ENCODE measurements around the gene VSX2. TPM values are rescaled to one million over a fixed set of nuclear protein-coding genes. Genes with fewer than 3 reads are reported as not detected.
A peak's percentile ranks its signal among the peaks of the same experiment; 100 is the strongest.

VSX2 gene
- not detected for total RNA-seq
- polyA plus RNA-seq = not detected
- long read RNA-seq, donor 1 = 0 reads
- long read RNA-seq, donor 2 = 0 reads
- long read RNA-seq, donor 3 = 0 reads
- long read RNA-seq, donor 4 = 0 reads
- long read RNA-seq, donor 5 = 0 reads
- long read RNA-seq, donor 6, partial matches to known transcripts = 65 of 65 reads
- long read RNA-seq, donor 6, other reads (novel, unspliced or antisense) = 0 of 65 reads
- long read RNA-seq, donor 7 = 0 reads
- long read RNA-seq, donor 8 = 0 reads
- long read RNA-seq, donor 9 = 0 reads
- long read RNA-seq, donor 10 = 0 reads

DNA sequence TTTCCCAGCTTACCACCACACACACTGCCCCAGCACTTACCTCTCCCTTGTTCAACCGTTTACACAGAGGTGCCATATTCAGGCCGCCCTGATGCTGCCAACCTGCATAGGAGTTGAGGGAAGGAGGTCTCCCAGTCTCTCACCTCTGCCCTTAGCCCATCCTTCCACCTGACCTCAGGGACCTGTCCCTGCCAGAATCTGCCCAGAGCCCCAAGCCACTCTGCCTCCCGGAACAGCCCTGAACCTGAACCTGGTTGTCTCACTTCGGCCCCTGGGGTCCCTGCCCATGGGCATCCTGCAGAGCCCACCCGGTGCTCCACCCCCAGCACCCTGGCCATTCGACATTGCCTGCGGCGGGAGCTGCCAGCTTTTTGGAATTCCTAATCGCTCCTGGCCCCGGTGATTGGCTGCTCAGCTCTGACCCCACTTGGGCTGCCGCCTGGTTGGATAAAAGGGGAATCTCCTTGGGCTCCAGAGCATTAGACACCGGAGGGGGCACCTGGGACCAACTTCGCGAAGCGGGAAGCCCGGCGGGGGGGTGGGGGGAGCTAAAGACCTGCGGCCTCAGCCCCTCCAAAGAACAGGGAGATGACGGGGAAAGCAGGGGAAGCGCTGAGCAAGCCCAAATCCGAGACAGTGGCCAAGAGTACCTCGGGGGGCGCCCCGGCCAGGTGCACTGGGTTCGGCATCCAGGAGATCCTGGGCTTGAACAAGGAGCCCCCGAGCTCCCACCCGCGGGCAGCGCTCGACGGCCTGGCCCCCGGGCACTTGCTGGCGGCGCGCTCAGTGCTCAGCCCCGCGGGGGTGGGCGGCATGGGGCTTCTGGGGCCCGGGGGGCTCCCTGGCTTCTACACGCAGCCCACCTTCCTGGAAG is at the start of gene VSX2:
VSX2 (plus strand) TSS at position 476 of the 874 bp plus-strand sequence; CDS start at position 589, 113 bp downstream.
- Histone ChIP-seq H3K9me3 (no peaks in the 10 kb centered on the region), H3K27ac (no peak within 1 kb of the TSS), H3K4me1 (peaks cover 24 to 34% (median 29%) of the 10 kb centered on the region in 4 donors), H3K27me3 (peaks cover 24 to 87% (median 67%) of the 10 kb centered on the region in 3 donors), H3K36me3 (no peaks in the 10 kb centered on the region), H3K4me3 (peak within 1 kb of the TSS; percentile 21 to 52 (median 30))
- DNase-seq = no peak
- 6 to 11% (median 9%) methylated on average over 31 to 40 of the region's 40 CpGs for WGBS, 5 donors
- intact Hi-C loops (cut with DNase I; ENCODE audit: low total_unique reads) = no loop called here
- no peak for TF ChIP-seq POLR2AphosphoS5 (IDR thresholded peaks at IDR 0.05)
- TF ChIP-seq POLR2A (IDR thresholded peaks at IDR 0.05) = no peak
- TF ChIP-seq, protein P1, sequence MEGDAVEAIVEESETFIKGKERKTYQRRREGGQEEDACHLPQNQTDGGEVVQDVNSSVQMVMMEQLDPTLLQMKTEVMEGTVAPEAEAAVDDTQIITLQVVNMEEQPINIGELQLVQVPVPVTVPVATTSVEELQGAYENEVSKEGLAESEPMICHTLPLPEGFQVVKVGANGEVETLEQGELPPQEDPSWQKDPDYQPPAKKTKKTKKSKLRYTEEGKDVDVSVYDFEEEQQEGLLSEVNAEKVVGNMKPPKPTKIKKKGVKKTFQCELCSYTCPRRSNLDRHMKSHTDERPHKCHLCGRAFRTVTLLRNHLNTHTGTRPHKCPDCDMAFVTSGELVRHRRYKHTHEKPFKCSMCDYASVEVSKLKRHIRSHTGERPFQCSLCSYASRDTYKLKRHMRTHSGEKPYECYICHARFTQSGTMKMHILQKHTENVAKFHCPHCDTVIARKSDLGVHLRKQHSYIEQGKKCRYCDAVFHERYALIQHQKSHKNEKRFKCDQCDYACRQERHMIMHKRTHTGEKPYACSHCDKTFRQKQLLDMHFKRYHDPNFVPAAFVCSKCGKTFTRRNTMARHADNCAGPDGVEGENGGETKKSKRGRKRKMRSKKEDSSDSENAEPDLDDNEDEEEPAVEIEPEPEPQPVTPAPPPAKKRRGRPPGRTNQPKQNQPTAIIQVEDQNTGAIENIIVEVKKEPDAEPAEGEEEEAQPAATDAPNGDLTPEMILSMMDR (IDR thresholded peaks at IDR 0.05) = no peak
- no peak for TF ChIP-seq EP300 (IDR thresholded peaks at IDR 0.05)

DNA sequence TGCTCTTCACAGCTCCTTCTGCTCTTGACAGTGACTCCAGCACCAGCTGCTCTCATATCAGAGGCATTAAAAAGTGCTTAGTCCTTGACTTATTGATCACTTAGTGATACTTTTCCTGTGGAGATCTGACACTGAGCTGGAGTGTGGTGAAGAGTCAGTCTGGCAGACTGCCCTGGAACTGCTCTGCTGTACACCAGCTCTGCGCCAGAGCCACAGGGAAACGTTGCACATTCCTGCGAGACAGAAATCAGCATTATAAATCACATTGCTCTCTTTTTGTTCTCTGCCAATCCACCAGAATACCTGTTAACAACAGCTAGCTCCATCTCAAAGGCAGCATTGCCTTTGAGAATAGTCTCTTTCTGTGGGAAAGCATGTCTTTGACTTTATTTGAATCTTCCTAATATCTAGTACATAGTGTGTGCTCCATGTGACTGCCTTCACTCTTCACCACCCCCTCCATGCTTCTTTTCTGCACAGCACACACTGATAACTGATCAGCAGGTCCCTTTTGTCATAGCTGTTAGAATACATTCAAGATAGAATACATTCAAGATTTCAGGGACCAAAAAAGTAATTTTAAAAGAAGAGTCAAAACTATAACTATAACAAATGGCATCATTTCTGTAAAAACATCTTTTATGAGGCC is 48.2 kb upstream of the VSX2 start:
- peaks cover 0 to 8% (median 4%) of the 10 kb centered on the region in 4 donors for H3K36me3 ChIP-seq
- no peak overlapping the region for H3K4me3 ChIP-seq
- 62 to 86% (median 83%) methylated on average over 3 of the region's 3 CpGs for WGBS, 5 donors
- H3K27ac ChIP-seq = no peak overlapping the region
- no peaks in the 10 kb centered on the region for H3K4me1 ChIP-seq
- peak in 1 of 2 donors; percentile 11 for DNase-seq
- H3K9me3 ChIP-seq = no peaks in the 10 kb centered on the region
- intact Hi-C loops (cut with DNase I; ENCODE audit: low total_unique reads) = no loop called here
- no peaks in the 10 kb centered on the region for H3K27me3 ChIP-seq
- TF ChIP-seq POLR2AphosphoS5 (IDR thresholded peaks at IDR 0.05) (no peak), EP300 (IDR thresholded peaks at IDR 0.05) (no peak), POLR2A (IDR thresholded peaks at IDR 0.05) (no peak)
- TF ChIP-seq, protein P1 (IDR thresholded peaks at IDR 0.05) = no peak

DNA sequence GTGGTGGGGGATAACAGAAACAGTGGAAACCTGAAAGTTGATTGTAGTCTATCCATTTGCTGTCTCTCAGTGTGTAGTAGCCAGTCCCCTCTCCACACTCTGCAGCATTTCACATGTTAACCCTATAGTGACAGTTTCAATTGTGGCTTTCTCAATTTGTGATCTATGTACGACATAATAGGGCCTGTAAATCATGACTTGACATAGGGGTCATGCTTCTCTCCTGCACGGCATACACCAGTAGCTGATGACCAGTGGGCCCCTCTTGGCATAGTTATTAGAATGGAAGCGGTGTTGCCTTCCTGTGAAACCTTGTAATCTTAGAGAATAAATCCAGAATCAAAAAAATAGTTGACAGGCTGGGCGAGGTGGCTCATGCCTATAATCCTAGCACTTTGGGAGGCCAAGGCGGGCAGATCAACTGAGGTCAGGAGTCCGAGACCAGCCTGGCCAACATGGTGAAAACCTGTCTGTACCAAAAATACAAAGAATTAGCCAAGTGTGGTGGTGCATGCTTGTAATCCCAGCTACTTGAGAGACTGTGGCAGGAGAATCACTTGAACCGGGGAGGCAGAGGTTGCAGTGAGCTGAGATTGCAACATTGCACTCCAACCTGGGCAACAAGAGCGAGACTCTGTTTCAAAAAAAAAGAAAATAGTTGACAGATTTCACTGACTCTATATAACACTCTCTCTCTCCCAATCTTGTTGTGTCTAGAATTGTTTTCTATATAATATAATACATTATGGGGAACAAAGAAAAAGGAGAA is 44.6 kb upstream of the VSX2 start:
- H3K36me3 ChIP-seq = peaks cover 9 to 19% (median 15%) of the 10 kb centered on the region in 4 donors
- no peaks in the 10 kb centered on the region for H3K27me3 ChIP-seq
- no peaks in the 10 kb centered on the region for H3K4me1 ChIP-seq
- DNase-seq = no peak
- WGBS, 5 donors = 95 to 97% (median 97%) methylated on average over 8 of the region's 8 CpGs
- intact Hi-C loops (cut with DNase I; ENCODE audit: low total_unique reads) = no loop called here
- no peak for TF ChIP-seq EP300 (IDR thresholded peaks at IDR 0.05)
- TF ChIP-seq POLR2AphosphoS5 (IDR thresholded peaks at IDR 0.05) = no peak
- no peak for TF ChIP-seq POLR2A (IDR thresholded peaks at IDR 0.05)
- TF ChIP-seq, protein P1 (IDR thresholded peaks at IDR 0.05) = no peak
- no peak overlapping the region for H3K27ac ChIP-seq
- no peak overlapping the region for H3K4me3 ChIP-seq
- no peaks in the 10 kb centered on the region for H3K9me3 ChIP-seq
